ENCODE measurements around the gene DHRS7B. TPM values are rescaled to one million over a fixed set of nuclear protein-coding genes. Genes with fewer than 3 reads are reported as not detected.

Gene DHRS7B
- polyA plus RNA-seq, 5 donors = 24.5 to 28.1 (median 25.0) TPM

GRCh38 chr17:21146362-21147015 is 19.7 kb downstream of the DHRS7B start:
- DNase-seq = no peak

GRCh38 chr17:21149621-21150020 is 22.9 kb downstream of the DHRS7B start:
- no peak for DNase-seq

- DNase-seq = no peak
Observed at GRCh38 chr17:21152731-21153130, 26.0 kb downstream of the DHRS7B start.

- DNase-seq = no peak
Observed at GRCh38 chr17:21157586-21158370, 31.0 kb downstream of the DHRS7B start.

GRCh38 chr17:21160401-21160800 is 33.6 kb downstream of the DHRS7B start:
- no peak for DNase-seq

- DNase-seq = no peak
Observed at GRCh38 chr17:21161498-21162393, 35.0 kb downstream of the DHRS7B start.

GRCh38 chr17:21162394-21162775 is 35.6 kb downstream of the DHRS7B start:
- no peak for DNase-seq

GRCh38 chr17:21163101-21163500 is 36.3 kb downstream of the DHRS7B start:
- DNase-seq = no peak

- no peak for DNase-seq
Observed at GRCh38 chr17:21164216-21164615, 37.5 kb downstream of the DHRS7B start.

GRCh38 chr17:21164620-21165019 is 37.9 kb downstream of the DHRS7B start:
- DNase-seq = no peak

GRCh38 chr17:21165922-21166594 is 39.3 kb downstream of the DHRS7B start:
- DNase-seq = no peak

- no peak for DNase-seq
Observed at GRCh38 chr17:21166595-21167210, 39.9 kb downstream of the DHRS7B start.

- DNase-seq = no peak
Observed at GRCh38 chr17:21167303-21167702, 40.5 kb downstream of the DHRS7B start.

GRCh38 chr17:21168555-21168865 is 41.7 kb downstream of the DHRS7B start:
- DNase-seq = no peak

- no peak for DNase-seq
Observed at GRCh38 chr17:21169496-21169895, 42.7 kb downstream of the DHRS7B start.

- DNase-seq = no peak
Observed at GRCh38 chr17:21170809-21171208, 44.0 kb downstream of the DHRS7B start.

- no peak for DNase-seq
Observed at GRCh38 chr17:21171309-21171922, 44.7 kb downstream of the DHRS7B start.

- no peak for DNase-seq
Observed at GRCh38 chr17:21171970-21172510, 45.3 kb downstream of the DHRS7B start.

GRCh38 chr17:21172846-21173245 is 46.1 kb downstream of the DHRS7B start:
- no peak for DNase-seq

GRCh38 chr17:21173543-21173942 is 46.8 kb downstream of the DHRS7B start:
- no peak for DNase-seq

GRCh38 chr17:21174186-21174585 is 47.4 kb downstream of the DHRS7B start:
- no peak for DNase-seq

All from right lung (tissue), 5 donors.